Measurements from ENCODE around the gene CFAP91.

CFAP91 gene

DNA sequence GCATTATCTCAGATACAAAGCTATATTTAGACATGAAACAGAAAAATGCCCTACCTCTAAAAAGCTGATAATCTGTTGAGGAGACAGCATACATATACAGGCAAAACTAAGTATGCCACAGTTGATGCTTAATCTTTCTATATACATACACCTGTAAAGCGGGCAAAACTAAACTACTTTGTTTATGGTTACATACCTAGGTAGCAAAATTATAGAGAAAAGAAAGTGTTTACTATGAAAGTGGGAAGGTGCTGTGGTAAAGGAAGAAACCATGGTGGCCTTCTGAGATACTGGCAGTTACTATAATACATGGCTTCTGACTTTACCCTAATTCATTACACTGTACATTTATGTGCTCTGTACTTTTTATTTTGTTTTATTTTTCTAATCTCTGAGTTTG is 43.1 kb downstream of the CFAP91 start:
- no peak for DNase-seq

DNA sequence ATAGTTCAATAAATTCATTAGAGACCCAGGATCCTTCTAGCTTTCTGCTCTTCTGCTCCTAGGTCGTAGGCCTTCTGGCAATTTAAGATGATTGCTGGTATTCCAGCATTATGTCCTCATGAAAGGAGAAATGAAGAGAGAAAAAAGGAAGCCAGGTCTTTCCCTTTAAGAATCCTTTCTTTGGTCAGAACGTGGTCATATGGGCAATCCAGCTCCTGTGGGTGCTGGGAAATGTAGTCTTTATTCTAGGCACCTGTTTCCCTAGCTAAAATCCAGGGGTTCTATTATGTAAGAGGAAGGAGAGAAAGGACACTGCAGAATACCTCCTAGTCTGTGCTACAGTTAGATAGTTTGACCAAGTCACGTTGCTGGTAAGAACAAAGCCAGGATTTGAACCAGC is 43.6 kb downstream of the CFAP91 start:
- no peak for DNase-seq

DNA sequence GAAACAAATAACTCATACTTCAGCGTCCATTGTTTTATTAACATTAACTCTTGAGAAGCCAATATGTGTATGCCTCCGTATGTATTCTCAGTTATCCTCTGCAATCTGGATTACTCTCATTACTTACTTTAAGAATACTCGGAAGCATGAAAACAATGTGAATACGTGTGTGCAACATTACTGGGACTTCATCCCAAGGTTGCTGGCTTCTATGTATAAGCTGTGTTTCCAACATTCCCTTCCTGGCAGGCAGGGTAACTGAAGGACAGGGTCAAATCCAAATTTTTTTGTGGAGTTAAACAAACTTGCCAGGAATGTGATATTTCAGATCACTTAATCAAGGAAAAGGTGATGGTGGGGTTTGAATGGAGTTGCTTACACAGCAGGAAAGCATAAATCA is 44.5 kb downstream of the CFAP91 start:
- no peak for DNase-seq

DNA sequence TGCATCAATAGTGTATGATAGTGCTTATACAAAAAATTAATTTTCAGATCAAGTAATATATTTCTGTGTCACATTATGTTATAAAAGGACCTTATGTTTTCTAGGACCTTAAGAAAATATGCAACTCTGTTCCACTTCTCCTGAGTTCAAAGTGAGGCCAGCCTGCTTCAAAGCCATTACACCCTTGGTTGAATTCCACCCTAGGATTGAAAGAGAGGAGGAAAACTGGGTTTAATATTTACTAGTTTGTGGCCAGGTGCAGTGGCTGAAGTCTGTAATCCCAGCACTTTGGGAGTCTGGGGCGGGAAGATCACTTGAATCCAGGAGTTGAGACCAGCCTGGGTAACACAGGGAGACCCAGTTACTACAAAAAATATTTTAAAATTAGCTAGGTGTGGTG is 46.2 kb downstream of the CFAP91 start:
- DNase-seq = no peak

DNA sequence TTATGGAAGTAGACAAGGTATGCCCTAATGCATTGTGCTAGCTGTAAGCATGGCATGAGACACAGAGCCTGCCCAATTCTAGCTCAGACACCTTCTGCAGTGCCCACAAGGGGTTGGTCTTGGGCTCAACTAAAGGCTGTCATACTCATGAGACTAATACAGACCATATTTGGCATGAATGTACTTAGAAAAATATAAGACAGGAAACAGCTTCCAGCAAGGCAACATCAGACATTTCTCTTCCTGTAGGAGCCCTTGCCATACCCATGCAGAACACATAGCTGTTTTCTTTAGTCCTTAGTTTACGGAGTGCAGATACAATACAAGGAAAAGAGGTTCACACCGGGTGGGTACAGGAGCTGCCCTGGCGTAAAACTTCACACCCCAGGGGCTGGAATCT is 48.6 kb downstream of the CFAP91 start:
- DNase-seq = no peak
